Measurements from ENCODE around the gene NR5A2. TPM values are rescaled to one million over a fixed set of nuclear protein-coding genes. Genes with fewer than 3 reads are reported as not detected.

The NR5A2 gene
- polyA plus RNA-seq, 3 donors, result 0.03 to 0.31 TPM; not detected in 1

DNA sequence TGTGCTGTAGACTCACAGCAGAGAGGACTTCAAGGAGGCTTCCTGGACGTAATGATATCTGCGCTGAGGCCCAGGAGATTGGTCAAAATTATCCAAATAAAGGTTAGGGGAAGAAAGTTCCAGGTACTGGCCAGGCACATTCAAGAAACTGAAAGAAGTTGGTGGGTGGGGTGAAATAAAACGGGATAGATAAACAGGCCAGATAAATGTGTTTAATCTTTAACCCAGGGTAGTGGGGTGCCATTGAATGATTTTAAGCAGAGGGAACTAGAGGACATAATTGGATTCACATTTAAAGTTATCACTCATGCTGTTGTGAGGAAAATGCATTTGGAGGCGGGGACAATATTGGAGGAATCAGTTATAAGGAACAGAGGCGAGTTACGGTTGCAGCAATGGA lies 134.7 kb downstream of the NR5A2 start:
- intact Hi-C loops (cut with micrococcal nuclease), result loop anchor here in 1 of 2 donors (10.0 kb wide), 1 partner anchor 103 kb away; no protein-coding TSS in a partner anchor
- Histone ChIP-seq H3K4me2 (replicated peaks; ENCODE audit: extremely low read depth, low read length, poor library complexity, severe bottlenecking) (no peak overlapping the region), H3K9me3 (replicated peaks in 1 of 2; ENCODE audit: control insufficient read depth in 1 of 2, insufficient read depth in 1 of 2, low read length in 2 of 2) (no peaks in the 10 kb centered on the region), H3K27me3 (ENCODE audit: control insufficient read depth in 2 of 2, insufficient read depth in 2 of 2, low read length in 2 of 2) (no peaks in the 10 kb centered on the region), H3K4me1 (ENCODE audit: control insufficient read depth in 1 of 2, insufficient read depth in 2 of 2, low read length in 2 of 2) (peaks cover 0 to 12% of the 10 kb centered on the region in 2 donors), H3K9ac (ENCODE audit: insufficient read depth, low read length, poor library complexity, severe bottlenecking) (no peak overlapping the region), H3K27ac (ENCODE audit: low read depth in 1 of 2, low read length in 2 of 2) (no peak overlapping the region), H3K79me2 (ENCODE audit: insufficient read depth, low read length) (no peaks in the 10 kb centered on the region), H2AFZ (ENCODE audit: insufficient read depth, low read depth, low read length, poor library complexity, severe bottlenecking) (no peak overlapping the region), H3K4me3 (replicated peaks in 1 of 3; ENCODE audit: low read depth in 2 of 3, low read length in 3 of 3) (no peak overlapping the region), H4K20me1 (ENCODE audit: insufficient read depth, low read length) (no peaks in the 10 kb centered on the region), H3K36me3 (replicated peaks in 1 of 2; ENCODE audit: control insufficient read depth in 1 of 2, insufficient read depth in 2 of 2, low read length in 2 of 2) (no peaks in the 10 kb centered on the region)
- peaks cover 0 to 2% (median 0%) of the 10 kb centered on the region in 7 donors for H3K9me3 Mint-ChIP-seq
- H3K27me3 Mint-ChIP-seq (ENCODE audit: low read depth in 3 of 3), result peaks cover 0 to 1% (median 0%) of the 10 kb centered on the region in 3 donors
- no peak overlapping the region for H3K4me3 Mint-ChIP-seq
- no peak for DNase-seq
- 95% methylated on average over 5 of the region's 6 CpGs for WGBS (ENCODE audit: insufficient coverage)
- no peak overlapping the region for H3K27ac Mint-ChIP-seq
- TF ChIP-seq, protein P1, sequence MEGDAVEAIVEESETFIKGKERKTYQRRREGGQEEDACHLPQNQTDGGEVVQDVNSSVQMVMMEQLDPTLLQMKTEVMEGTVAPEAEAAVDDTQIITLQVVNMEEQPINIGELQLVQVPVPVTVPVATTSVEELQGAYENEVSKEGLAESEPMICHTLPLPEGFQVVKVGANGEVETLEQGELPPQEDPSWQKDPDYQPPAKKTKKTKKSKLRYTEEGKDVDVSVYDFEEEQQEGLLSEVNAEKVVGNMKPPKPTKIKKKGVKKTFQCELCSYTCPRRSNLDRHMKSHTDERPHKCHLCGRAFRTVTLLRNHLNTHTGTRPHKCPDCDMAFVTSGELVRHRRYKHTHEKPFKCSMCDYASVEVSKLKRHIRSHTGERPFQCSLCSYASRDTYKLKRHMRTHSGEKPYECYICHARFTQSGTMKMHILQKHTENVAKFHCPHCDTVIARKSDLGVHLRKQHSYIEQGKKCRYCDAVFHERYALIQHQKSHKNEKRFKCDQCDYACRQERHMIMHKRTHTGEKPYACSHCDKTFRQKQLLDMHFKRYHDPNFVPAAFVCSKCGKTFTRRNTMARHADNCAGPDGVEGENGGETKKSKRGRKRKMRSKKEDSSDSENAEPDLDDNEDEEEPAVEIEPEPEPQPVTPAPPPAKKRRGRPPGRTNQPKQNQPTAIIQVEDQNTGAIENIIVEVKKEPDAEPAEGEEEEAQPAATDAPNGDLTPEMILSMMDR (IDR thresholded peaks at IDR 0.05), result no peak
- H3K4me1 Mint-ChIP-seq, result peaks cover 18% of the 10 kb centered on the region
- no peaks in the 10 kb centered on the region for H3K36me3 Mint-ChIP-seq

DNA sequence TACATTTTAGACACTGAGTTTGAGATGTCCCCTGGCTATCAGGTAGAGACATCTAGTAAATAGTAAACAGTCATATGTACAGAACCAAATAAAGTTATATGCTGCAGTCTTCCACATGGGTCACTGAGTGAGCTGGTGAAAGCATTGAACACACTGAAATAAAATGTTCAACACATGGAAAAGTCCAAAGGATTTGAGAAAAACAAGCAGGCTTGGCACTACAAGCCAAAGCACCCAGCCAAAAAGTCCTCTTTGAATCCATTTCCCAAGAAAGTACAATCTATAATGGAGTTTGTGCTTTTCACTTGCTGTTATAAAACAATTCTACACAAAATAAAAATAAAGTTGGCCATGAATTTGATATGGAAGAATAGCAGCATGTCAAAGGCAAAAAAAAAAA lies 135.4 kb downstream of the NR5A2 start:
- intact Hi-C loops (cut with micrococcal nuclease), result loop anchor here in 1 of 2 donors (10.0 kb wide), 1 partner anchor 102 kb away; no protein-coding TSS in a partner anchor
- Histone ChIP-seq H3K79me2 (ENCODE audit: insufficient read depth, low read length) (no peaks in the 10 kb centered on the region), H3K4me2 (replicated peaks; ENCODE audit: extremely low read depth, low read length, poor library complexity, severe bottlenecking) (no peak overlapping the region), H3K9me3 (replicated peaks in 1 of 2; ENCODE audit: control insufficient read depth in 1 of 2, insufficient read depth in 1 of 2, low read length in 2 of 2) (no peaks in the 10 kb centered on the region), H4K20me1 (ENCODE audit: insufficient read depth, low read length) (no peaks in the 10 kb centered on the region), H3K27ac (ENCODE audit: low read depth in 1 of 2, low read length in 2 of 2) (no peak overlapping the region), H3K36me3 (replicated peaks in 1 of 2; ENCODE audit: control insufficient read depth in 1 of 2, insufficient read depth in 2 of 2, low read length in 2 of 2) (no peaks in the 10 kb centered on the region), H3K9ac (ENCODE audit: insufficient read depth, low read length, poor library complexity, severe bottlenecking) (no peak overlapping the region), H2AFZ (ENCODE audit: insufficient read depth, low read depth, low read length, poor library complexity, severe bottlenecking) (no peak overlapping the region), H3K27me3 (ENCODE audit: control insufficient read depth in 2 of 2, insufficient read depth in 2 of 2, low read length in 2 of 2) (no peaks in the 10 kb centered on the region), H3K4me3 (replicated peaks in 1 of 3; ENCODE audit: low read depth in 2 of 3, low read length in 3 of 3) (no peak overlapping the region), H3K4me1 (ENCODE audit: control insufficient read depth in 1 of 2, insufficient read depth in 2 of 2, low read length in 2 of 2) (peaks cover 0 to 12% of the 10 kb centered on the region in 2 donors)
- Mint-ChIP-seq H3K4me1 (peaks cover 18% of the 10 kb centered on the region), H3K36me3 (no peaks in the 10 kb centered on the region), H3K9me3 (peaks cover 0 to 2% (median 0%) of the 10 kb centered on the region in 7 donors), H3K4me3 (no peak overlapping the region), H3K27me3 (ENCODE audit: low read depth in 3 of 3) (peaks cover 0 to 1% (median 1%) of the 10 kb centered on the region in 3 donors), H3K27ac (no peak overlapping the region)
- DNase-seq, result no peak
- TF ChIP-seq, protein P1 (IDR thresholded peaks at IDR 0.05), result no peak
